NCI-H1048 (cell line): ENCODE data around the gene C1orf52.

Source experiments
- DNase-seq: peaks from one replicate; lab custom pipeline; 2025; lab: John Stamatoyannopoulos, UW

C1orf52 gene

GRCh38 chr1:85229574-85230097, 29.8 kb downstream of the C1orf52 start:
- no peak for DNase-seq

DNA sequence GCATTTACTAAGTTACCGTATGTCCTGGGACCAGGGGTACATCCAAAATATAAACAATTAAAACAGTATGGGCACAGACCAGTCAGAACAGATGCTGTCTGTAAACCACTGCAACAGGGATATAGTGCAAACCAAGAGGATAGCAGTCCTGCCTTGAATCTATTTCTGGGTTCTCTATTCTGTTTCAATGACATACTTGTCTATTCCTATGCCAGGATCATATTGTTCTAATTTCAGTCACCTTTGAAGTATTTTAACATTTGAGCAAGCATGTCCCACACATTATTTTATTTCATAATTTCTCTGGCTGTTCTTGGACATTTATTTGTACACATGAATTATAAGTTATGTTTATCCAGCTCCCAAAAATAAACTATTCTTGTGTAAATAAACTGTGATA, 30.5 kb downstream of the C1orf52 start:
- no peak for DNase-seq

DNA sequence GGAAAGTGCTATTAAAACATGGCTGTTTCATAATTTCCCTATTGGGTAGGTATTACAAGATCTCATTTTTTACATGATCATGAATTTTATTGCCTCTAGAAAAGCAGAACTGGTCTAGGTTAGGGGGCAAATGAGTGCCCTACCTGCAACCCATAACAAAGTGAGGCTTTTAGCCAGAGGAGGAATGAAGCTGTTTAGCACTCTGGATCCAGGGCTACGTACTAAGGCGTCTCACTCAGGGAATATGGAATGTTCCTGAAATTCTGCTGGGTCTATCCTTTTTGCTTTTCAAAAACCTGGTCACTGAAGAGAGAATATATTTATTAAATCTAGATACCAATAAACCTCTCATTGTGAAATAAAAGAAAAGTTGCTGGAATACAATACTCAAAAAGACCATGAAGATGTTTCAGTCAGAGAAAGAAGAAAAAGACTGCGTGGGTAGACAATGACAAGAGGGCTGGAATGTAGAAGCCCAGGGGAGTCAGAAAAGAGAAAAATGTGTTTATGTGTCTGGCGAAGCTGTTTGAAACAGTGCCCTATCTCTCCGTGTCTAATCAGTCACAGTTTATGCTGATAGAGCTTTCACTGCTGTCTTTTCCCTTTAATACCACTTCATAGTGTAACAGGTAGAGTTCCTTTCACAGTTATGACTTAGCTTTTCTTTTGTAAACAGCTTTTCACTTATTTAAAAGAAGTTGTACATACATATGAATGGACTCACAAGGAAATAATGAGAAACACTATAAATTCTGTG, 33.7 kb downstream of the C1orf52 start:
- no peak for DNase-seq

- no peak for DNase-seq
Observed at GRCh38 chr1:85224734-85225623, 34.5 kb downstream of the C1orf52 start.

GRCh38 chr1:85224295-85224694, 35.2 kb downstream of the C1orf52 start:
- DNase-seq = no peak

GRCh38 chr1:85223334-85223733, 36.1 kb downstream of the C1orf52 start:
- no peak for DNase-seq

- DNase-seq = no peak
Observed at GRCh38 chr1:85220756-85221201, 38.7 kb downstream of the C1orf52 start.

- no peak for DNase-seq
Observed at GRCh38 chr1:85219853-85220610, 39.4 kb downstream of the C1orf52 start.

DNA sequence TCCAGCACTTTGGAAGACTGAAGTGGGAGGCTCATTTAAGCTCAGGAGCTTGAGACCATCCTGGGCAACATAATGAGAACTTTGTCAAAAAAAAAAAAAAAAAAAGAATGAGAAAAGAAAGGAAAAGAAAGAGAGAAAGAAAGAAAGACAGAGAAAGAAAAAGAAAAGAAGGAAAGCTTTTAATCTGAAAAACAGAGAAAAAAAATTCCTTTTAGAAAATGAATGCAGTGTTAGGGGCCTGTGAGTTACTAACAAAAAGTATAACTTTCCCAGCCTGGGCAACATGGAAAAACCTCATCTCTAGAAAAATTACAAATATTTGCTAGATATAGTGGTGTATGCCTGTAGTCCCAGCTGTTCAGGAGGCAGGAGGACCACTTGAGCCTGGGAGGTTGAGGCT, 42.8 kb downstream of the C1orf52 start:
- DNase-seq = no peak

DNA sequence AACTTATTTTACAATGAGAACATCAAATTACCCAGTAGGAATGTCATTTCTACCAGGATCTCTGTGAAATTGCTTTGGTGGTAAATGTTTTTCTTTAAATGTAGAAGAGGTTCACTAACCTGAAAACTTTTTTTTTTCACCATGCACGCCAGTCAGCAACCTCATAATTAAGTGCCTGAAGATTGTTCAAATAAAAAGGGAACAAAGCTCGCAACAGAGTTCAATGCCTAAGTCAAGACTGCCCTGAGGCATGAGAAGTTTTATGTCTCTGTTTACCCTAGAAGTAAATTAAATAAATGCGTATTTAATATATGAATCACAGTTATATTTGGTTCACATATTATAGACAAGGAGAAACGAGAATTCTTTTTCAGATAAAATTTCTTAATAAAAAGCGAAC, 44.8 kb downstream of the C1orf52 start:
- no peak for DNase-seq

- no peak for DNase-seq
Observed at GRCh38 chr1:85208488-85208887, 51.0 kb downstream of the C1orf52 start.

DNA sequence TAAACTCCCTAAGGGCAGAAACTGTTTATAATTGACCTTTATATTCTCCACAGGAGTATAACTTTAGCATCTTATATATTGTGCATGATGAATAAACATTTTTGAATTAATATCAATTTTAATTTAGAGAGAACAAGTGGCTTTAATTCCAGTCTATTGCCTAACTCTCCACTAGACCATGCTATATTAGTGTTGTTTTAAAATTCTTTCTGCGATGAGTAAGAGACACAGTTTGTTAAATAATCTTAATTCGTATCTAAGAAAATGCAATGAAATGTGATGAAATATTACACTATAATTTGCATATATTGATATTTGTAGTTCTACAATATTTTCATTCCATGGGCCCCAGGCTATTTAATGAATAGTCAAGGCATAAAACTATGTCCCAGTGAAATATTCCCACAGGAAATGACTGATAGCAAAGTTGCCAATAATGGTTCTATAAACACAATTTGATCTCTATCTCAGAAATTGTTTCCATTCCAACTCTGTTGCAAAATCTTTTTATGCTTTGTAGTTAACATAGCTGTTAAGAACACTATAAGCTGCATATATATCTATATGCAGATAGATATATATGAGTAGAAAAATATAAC, 55.8 kb downstream of the C1orf52 start:
- no peak for DNase-seq

DNA sequence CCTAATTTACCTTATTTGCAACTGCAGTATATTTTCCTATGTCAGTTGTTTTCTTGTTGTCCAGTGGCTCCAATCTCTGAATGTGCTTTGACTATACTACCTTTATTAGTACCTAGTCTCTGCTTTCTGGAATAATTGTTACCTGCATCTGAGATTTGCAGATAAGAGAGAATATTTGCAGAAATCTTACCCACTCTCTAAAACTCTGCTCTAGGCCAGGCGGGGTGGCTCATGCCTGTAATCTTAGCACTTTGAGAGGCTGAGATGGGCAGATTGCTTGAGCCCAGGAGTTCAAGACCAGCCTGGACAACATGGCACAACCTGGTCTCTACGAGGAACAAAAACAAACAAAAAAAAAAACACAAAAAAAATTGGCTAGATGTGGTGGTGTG, 56.6 kb downstream of the C1orf52 start:
- DNase-seq = no peak

GRCh38 chr1:85202092-85202863, 57.2 kb downstream of the C1orf52 start:
- DNase-seq = no peak

GRCh38 chr1:85201340-85202091, 57.9 kb downstream of the C1orf52 start:
- no peak for DNase-seq

DNA sequence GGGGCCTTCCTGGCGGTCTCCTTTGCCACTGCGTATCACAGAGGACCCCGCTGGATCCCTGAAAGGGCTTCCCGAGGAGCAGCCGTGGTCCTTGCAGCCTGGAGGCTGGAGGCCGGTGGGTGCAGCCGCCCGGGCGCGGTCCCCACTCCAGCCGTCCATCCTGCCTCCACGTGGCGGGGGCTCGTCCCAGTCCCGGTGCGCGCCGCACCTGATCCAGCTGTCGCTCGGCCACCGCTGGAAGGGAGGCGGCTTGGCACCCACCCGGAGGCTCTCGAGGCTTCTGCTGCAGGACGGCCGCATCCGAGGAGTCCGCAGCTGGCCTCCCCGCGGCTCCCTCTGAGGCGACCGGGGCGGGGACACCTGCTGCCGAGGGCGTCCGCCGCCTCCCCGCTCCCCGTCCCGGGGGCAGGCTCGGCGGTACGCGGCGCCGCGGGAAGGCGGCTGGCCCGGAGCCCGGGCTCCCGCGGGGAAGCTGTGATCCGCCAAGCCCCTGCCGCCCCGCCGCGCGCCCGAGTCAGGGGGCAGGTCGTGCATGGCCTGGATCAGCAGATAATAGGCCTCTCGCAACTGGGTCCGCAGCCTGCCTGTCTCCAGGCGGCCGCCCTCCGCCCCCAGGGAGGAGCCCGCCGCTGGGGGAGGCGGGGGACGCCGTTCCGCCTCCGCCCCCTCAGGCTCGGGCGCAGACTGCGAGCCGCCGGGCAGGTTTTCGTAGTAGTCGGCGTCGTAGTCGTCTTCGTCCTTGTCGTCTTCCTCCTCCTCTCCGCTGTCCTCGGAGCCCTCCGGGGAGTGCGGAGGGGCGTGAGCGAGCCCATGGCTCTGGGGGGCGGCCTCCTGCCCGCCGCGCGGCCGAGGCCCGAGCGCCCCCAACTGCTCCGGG, 58.8 kb downstream of the C1orf52 start, which contains the start of gene SYDE2:
Gene SYDE2, minus strand, starts transcription at position 554 of the 877 bp plus-strand sequence. Its CDS starts 20 bp downstream, at position 534.
- no peak for DNase-seq
